Measurements from ENCODE around the gene FYB2. TPM values are rescaled to one million over a fixed set of nuclear protein-coding genes. Genes with fewer than 3 reads are reported as not detected.

Gene FYB2
- total and polyA plus RNA-seq, 5 experiments from 2014 or later = not detected

- H3K4me3 Mint-ChIP-seq = no peak overlapping the region
- H3K27ac Mint-ChIP-seq = no peak overlapping the region
- ATAC-seq (no peak), DNase-seq (no peak)
- peaks cover 0 to 2% (median 0%) of the 10 kb centered on the region in 4 donors for H3K4me1 Mint-ChIP-seq
- no peaks in the 10 kb centered on the region for H3K36me3 Mint-ChIP-seq
- H3K27me3 Mint-ChIP-seq = peaks cover 1 to 25% (median 9%) of the 10 kb centered on the region in 5 donors
- POLR2A ChIA-PET = no interaction called here
- H3K9me3 Mint-ChIP-seq = peaks cover 0 to 2% (median 0%) of the 10 kb centered on the region in 9 donors
Observed at GRCh38 chr1:56806804-56807203, 12.4 kb downstream of the FYB2 start.

GRCh38 chr1:56803561-56804156 lies 15.5 kb downstream of the FYB2 start:
- H3K27me3 Mint-ChIP-seq = peaks cover 0 to 13% (median 8%) of the 10 kb centered on the region in 5 donors
- DNase-seq (no peak), ATAC-seq (no peak)
- H3K4me1 Mint-ChIP-seq = peaks cover 0 to 2% (median 0%) of the 10 kb centered on the region in 4 donors
- POLR2A ChIA-PET = no interaction called here
- no peak overlapping the region for H3K27ac Mint-ChIP-seq
- no peak overlapping the region for H3K4me3 Mint-ChIP-seq
- H3K36me3 Mint-ChIP-seq = no peaks in the 10 kb centered on the region
- H3K9me3 Mint-ChIP-seq = peaks cover 0 to 2% (median 0%) of the 10 kb centered on the region in 9 donors

DNA sequence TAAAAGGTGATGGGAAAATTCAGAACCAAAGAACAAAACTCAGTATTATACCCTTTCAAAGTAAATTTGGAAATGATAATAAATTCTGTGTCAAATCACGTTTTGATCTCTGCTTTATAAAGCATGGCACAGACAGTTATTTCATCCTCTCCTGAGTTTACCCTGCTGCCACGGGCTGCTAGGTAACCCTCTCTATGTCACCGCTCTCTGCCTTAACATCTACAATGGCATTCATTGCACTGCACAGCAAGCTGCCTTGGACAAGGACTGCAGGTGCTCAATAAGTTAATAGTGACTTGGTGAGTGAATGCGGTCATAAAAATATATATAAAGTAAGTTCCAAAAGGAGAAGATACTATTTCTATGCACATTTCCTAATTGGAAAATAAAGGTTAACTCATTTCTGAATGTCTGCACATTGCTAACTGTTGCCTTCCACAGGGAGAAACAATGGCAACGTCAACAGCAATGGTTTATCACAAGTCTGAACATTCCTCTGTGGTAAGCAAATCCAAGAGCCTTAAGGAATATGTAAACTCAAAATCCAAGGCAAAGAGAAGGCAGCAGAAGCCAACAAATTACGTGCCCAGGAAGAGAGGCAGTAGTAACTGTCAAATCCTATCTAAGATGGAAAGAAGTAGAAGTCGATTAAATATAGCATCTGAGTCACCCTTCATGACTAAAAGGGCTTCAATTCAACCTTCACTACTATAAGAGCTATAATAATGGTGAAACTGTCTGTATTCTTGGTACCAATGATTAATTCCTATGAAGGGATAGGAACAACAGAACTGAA lies 19.4 kb downstream of the FYB2 start:
- Mint-ChIP-seq H3K4me1 (peaks cover 0 to under 1% (median 0%) of the 10 kb centered on the region in 4 donors), H3K27ac (no peak overlapping the region), H3K36me3 (no peaks in the 10 kb centered on the region), H3K27me3 (peaks cover 6 to 21% (median 13%) of the 10 kb centered on the region in 5 donors), H3K9me3 (no peaks in the 10 kb centered on the region), H3K4me3 (no peak overlapping the region)
- DNase-seq (no peak), ATAC-seq (no peak)
- POLR2A ChIA-PET = no interaction called here

- Mint-ChIP-seq H3K27ac (no peak overlapping the region), H3K9me3 (no peaks in the 10 kb centered on the region), H3K4me1 (no peaks in the 10 kb centered on the region), H3K27me3 (peaks cover 6 to 22% (median 14%) of the 10 kb centered on the region in 5 donors), H3K36me3 (no peaks in the 10 kb centered on the region), H3K4me3 (no peak overlapping the region)
- no peak for DNase-seq
- POLR2A ChIA-PET = no interaction called here
- no peak for ATAC-seq
Observed at GRCh38 chr1:56798053-56798471, 21.1 kb downstream of the FYB2 start.

DNA sequence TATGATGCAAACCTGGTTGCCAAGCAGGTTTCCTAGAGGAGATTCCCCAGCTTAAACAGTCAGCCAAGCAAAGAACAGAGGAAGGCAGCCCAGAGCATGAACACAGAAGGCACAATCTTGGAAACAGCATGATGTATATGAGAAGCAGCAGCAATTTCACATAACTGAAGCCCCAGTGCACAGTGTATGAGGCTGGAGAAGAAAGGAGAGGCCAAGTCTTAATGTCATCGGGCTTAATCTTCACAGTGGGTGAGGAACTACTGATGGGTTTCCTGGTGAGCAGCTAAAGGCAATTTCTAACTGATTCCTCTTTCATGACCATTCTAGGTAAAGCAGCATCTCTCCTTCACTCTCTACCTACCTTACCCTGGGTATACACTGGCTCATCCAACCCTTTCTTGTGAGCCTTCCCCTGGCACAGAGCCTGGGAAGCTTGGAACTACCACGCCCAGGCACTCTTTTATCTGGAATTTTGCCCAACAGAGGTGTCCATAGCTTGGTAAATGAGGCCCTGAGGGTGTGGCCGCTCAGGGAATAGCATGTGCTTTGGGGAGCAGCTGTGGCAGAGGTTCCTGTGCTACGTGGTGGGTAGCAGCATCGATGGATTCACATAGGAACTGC lies 22.0 kb downstream of the FYB2 start:
- H3K4me1 Mint-ChIP-seq = no peaks in the 10 kb centered on the region
- no peaks in the 10 kb centered on the region for H3K9me3 Mint-ChIP-seq
- DNase-seq (no peak), ATAC-seq (no peak)
- POLR2A ChIA-PET = no interaction called here
- peaks cover 6 to 22% (median 14%) of the 10 kb centered on the region in 5 donors for H3K27me3 Mint-ChIP-seq
- no peak overlapping the region for H3K4me3 Mint-ChIP-seq
- H3K36me3 Mint-ChIP-seq = no peaks in the 10 kb centered on the region
- H3K27ac Mint-ChIP-seq = no peak overlapping the region

GRCh38 chr1:56795870-56796269 lies 23.3 kb downstream of the FYB2 start:
- POLR2A ChIA-PET = no interaction called here
- no peak overlapping the region for H3K27ac Mint-ChIP-seq
- DNase-seq (no peak), ATAC-seq (no peak)
- no peak overlapping the region for H3K4me3 Mint-ChIP-seq
- H3K27me3 Mint-ChIP-seq = peaks cover 6 to 24% (median 14%) of the 10 kb centered on the region in 5 donors
- H3K36me3 Mint-ChIP-seq = no peaks in the 10 kb centered on the region
- H3K4me1 Mint-ChIP-seq = no peaks in the 10 kb centered on the region
- no peaks in the 10 kb centered on the region for H3K9me3 Mint-ChIP-seq

DNA sequence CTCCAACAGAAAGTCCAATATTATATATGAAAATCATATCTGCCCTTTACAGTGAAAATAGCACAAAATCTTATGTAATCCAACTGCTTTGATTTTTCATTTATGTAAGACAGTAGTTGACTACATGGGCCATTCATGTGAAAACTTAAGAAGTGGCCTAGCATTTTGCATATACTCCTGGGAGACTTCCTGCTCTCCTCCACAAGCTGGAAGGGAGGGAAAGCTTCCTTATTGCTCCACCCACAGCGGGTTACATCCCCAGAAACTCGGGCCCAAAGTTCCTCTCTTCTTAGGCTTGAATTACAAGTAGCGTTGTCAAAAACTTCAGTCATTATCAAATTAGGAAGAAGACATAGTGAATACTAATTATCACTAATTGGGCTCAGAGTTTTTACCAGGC lies 29.2 kb downstream of the FYB2 start:
- H3K4me1 Mint-ChIP-seq = no peaks in the 10 kb centered on the region
- no peaks in the 10 kb centered on the region for H3K36me3 Mint-ChIP-seq
- H3K4me3 Mint-ChIP-seq = no peak overlapping the region
- H3K27me3 Mint-ChIP-seq = peaks cover 2 to 37% (median 20%) of the 10 kb centered on the region in 5 donors
- DNase-seq (no peak), ATAC-seq (no peak)
- peaks cover 0 to 3% (median 0%) of the 10 kb centered on the region in 9 donors for H3K9me3 Mint-ChIP-seq
- H3K27ac Mint-ChIP-seq = no peak overlapping the region
- POLR2A ChIA-PET = no interaction called here

DNA sequence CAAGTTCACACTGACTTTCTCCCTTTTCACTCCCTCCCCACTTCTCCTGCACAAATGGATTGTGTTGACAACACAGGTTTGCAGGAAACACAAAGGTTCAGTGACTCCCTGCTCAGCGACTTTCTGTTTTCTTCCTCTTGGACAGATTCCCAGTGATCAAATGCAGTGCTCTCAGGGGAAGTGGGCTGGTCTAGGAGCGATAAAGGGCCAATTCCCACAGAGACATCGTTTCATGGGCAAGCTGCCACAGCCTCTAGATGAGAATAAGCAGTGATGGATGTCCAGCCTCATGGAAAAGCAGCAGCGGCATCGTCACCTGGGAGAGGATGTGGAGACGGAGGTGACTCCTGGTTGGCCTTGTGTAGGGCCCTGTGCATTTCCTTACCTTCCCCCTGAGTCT lies 30.6 kb downstream of the FYB2 start:
- no peaks in the 10 kb centered on the region for H3K36me3 Mint-ChIP-seq
- ATAC-seq = no peak

GRCh38 chr1:56788102-56788501 lies 31.1 kb downstream of the FYB2 start:
- POLR2A ChIA-PET = no interaction called here
- no peaks in the 10 kb centered on the region for H3K4me1 Mint-ChIP-seq
- no peak overlapping the region for H3K4me3 Mint-ChIP-seq
- peaks cover 0 to 3% (median 0%) of the 10 kb centered on the region in 9 donors for H3K9me3 Mint-ChIP-seq
- H3K27ac Mint-ChIP-seq = no peak overlapping the region
- no peaks in the 10 kb centered on the region for H3K36me3 Mint-ChIP-seq
- ATAC-seq (no peak), DNase-seq (no peak)
- peaks cover 2 to 31% (median 20%) of the 10 kb centered on the region in 5 donors for H3K27me3 Mint-ChIP-seq

More for the DNA sequence above, 30.6 kb downstream of the FYB2 start:
- H3K4me3 Mint-ChIP-seq = no peak overlapping the region
- DNase-seq = no peak
- H3K27ac Mint-ChIP-seq = no peak overlapping the region
- peaks cover 2 to 31% (median 20%) of the 10 kb centered on the region in 5 donors for H3K27me3 Mint-ChIP-seq
- peaks cover 0 to 3% (median 0%) of the 10 kb centered on the region in 9 donors for H3K9me3 Mint-ChIP-seq
- no peaks in the 10 kb centered on the region for H3K4me1 Mint-ChIP-seq
- POLR2A ChIA-PET = no interaction called here

DNA sequence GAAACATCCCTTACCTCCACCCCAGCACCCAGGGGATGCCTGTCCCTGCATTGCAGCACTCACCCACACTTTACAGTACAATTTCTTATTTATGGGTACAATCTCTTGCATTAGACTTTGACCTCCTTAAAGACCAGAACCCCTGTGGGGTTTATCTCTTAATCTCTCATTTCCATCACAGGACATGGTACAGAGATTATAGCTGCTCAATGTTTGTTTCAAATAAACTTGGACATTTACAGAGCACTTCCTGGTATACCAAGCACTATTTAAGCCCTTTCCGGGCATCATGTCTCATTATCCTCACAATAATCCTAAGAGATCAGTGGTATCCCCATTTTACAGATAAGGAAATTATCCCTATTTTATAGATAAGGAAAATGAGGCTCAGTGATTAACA lies 31.9 kb downstream of the FYB2 start:
- Mint-ChIP-seq H3K27ac (no peak overlapping the region), H3K4me1 (no peaks in the 10 kb centered on the region), H3K36me3 (no peaks in the 10 kb centered on the region), H3K4me3 (no peak overlapping the region), H3K9me3 (peaks cover 0 to 3% (median 0%) of the 10 kb centered on the region in 9 donors), H3K27me3 (peaks cover 2 to 31% (median 20%) of the 10 kb centered on the region in 5 donors)
- DNase-seq (no peak), ATAC-seq (no peak)
- POLR2A ChIA-PET = no interaction called here

- no peaks in the 10 kb centered on the region for H3K4me1 Mint-ChIP-seq
- ATAC-seq = no peak
- H3K27me3 Mint-ChIP-seq = peaks cover 0 to 14% (median 5%) of the 10 kb centered on the region in 5 donors
- H3K4me3 Mint-ChIP-seq = no peak overlapping the region
- H3K36me3 Mint-ChIP-seq = no peaks in the 10 kb centered on the region
- no peak overlapping the region for H3K27ac Mint-ChIP-seq
- DNase-seq = no peak
- H3K9me3 Mint-ChIP-seq = peaks cover 0 to 3% (median 0%) of the 10 kb centered on the region in 9 donors
- POLR2A ChIA-PET = no interaction called here
Observed at GRCh38 chr1:56782773-56783172, 36.4 kb downstream of the FYB2 start.

GRCh38 chr1:56780826-56781225 lies 38.4 kb downstream of the FYB2 start:
- Mint-ChIP-seq H3K36me3 (no peaks in the 10 kb centered on the region), H3K27me3 (peaks cover 0 to 13% (median 4%) of the 10 kb centered on the region in 5 donors), H3K27ac (no peak overlapping the region), H3K4me1 (no peaks in the 10 kb centered on the region), H3K9me3 (peaks cover 0 to 2% (median 0%) of the 10 kb centered on the region in 9 donors), H3K4me3 (no peak overlapping the region)
- ATAC-seq (no peak), DNase-seq (no peak)
- POLR2A ChIA-PET = no interaction called here

DNA sequence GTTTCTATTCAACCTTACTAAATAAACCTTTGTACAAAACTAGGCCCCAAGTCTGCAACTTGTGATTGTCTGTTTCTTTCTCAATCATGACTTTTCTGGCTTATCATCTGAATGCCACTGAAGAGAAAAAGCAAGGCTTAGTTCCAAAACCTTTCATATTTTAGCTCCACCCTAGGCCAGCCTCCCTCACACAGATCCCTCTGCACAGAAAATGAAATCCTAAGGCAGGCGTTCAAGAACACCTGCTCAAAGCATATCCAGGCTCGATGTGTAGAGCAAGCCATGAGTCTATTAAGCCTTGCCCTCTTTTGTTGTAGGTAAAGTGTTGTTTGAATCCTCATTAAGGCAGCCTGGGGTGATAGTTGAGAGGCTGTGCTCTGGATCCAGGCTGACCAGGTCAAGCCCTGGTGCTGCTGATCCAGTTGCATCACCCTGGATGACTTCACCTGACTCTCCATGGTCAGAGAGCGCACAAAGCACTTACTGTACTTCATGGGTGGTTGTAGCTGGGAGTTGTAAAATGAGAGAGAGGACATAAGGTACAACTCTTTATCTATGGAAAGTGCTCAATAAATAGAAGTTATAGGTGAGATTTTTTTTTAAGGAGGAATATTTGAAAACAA lies 39.0 kb downstream of the FYB2 start:
- Mint-ChIP-seq H3K27me3 (peaks cover 0 to 8% (median 1%) of the 10 kb centered on the region in 5 donors), H3K27ac (peak overlapping the region in 1 of 10 donors; percentile 23), H3K9me3 (no peaks in the 10 kb centered on the region), H3K4me1 (no peaks in the 10 kb centered on the region), H3K36me3 (no peaks in the 10 kb centered on the region), H3K4me3 (no peak overlapping the region)
- POLR2A ChIA-PET = no interaction called here
- no peak for ATAC-seq
- no peak for DNase-seq
